ENCODE results near the gene CRYBG2. TPM values are rescaled to one million over a fixed set of nuclear protein-coding genes. Genes with fewer than 3 reads are reported as not detected.

The CRYBG2 gene
- polyA plus RNA-seq, 1 donor (not counting 4 experiments of a cell fraction or from before 2014, with no cell fraction given): 7.9 TPM

- dilution Hi-C loops (cut with MboI; ENCODE audit: extremely low pct_ligation_motif_present, low sequenced_read_pairs): no loop called here
- FAIRE-seq: no peak
Observed at GRCh38 chr1:26290882-26291261, 63.1 kb downstream of the CRYBG2 start.

GRCh38 chr1:26290122-26290881, 63.6 kb downstream of the CRYBG2 start:
- no peaks in the 10 kb centered on the region for H3K36me3 ChIP-seq (ENCODE audit: control insufficient read depth in 2 of 2, extremely low read depth in 1 of 2, insufficient read depth in 2 of 2, low read length in 2 of 2)
- no peaks in the 10 kb centered on the region for H3K27me3 ChIP-seq (ENCODE audit: control insufficient read depth, extremely low read depth, insufficient read depth, low read length)
- H3K9ac ChIP-seq (ENCODE audit: control insufficient read depth, extremely low read depth, insufficient read depth, low read length): no peak overlapping the region
- peaks cover 7% of the 10 kb centered on the region for H3K4me1 ChIP-seq (ENCODE audit: control insufficient read depth, extremely low read depth, insufficient read depth, low read length)
- no peak overlapping the region for H3K4me2 ChIP-seq (ENCODE audit: control insufficient read depth, extremely low read depth, insufficient read depth, low read depth, low read length)
- H3K9me3 ChIP-seq (ENCODE audit: control insufficient read depth, low read depth, low read length): no peaks in the 10 kb centered on the region
- dilution Hi-C loops (cut with MboI; ENCODE audit: extremely low pct_ligation_motif_present, low sequenced_read_pairs): no loop called here
- H3K79me2 ChIP-seq (ENCODE audit: control insufficient read depth, insufficient read depth, low read length): no peaks in the 10 kb centered on the region
- DNase-seq (ENCODE audit: low read depth, low spot score) (no peak), FAIRE-seq (no peak)
- H2AFZ ChIP-seq (ENCODE audit: control insufficient read depth, low read length): no peak overlapping the region
- H3K27ac ChIP-seq (ENCODE audit: control insufficient read depth, insufficient read depth, low read length): no peak overlapping the region
- TF ChIP-seq CTCF (optimal IDR thresholded peaks at IDR 0.05 in 1 of 3, IDR thresholded peaks at IDR 0.05 in 1 of 3, conservative IDR thresholded peaks at IDR 0.05 in 1 of 3; ENCODE audit: extremely low read depth in 1 of 3, insufficient read depth in 2 of 3, low read length in 3 of 3) (no peak), EZH2 (IDR thresholded peaks at IDR 0.05; ENCODE audit: low read length) (no peak)
- H3K9me1 ChIP-seq (ENCODE audit: control insufficient read depth, extremely low read depth, insufficient read depth, low read length): no peaks in the 10 kb centered on the region
- H3K4me3 ChIP-seq (ENCODE audit: control insufficient read depth in 2 of 3, extremely low read depth in 1 of 3, insufficient read depth in 2 of 3, low read depth in 1 of 3, low read length in 3 of 3): no peak overlapping the region
- no peaks in the 10 kb centered on the region for H4K20me1 ChIP-seq (ENCODE audit: control insufficient read depth, extremely low read depth, insufficient read depth, low read length)

More at GRCh38 chr1:26290882-26291261, 63.1 kb downstream of the CRYBG2 start:
- H2AFZ ChIP-seq (ENCODE audit: control insufficient read depth, low read length): no peak overlapping the region
- TF ChIP-seq EZH2 (IDR thresholded peaks at IDR 0.05; ENCODE audit: low read length) (no peak), CTCF (optimal IDR thresholded peaks at IDR 0.05 in 1 of 3, IDR thresholded peaks at IDR 0.05 in 1 of 3, conservative IDR thresholded peaks at IDR 0.05 in 1 of 3; ENCODE audit: extremely low read depth in 1 of 3, insufficient read depth in 2 of 3, low read length in 3 of 3) (no peak)
- H3K9ac ChIP-seq (ENCODE audit: control insufficient read depth, extremely low read depth, insufficient read depth, low read length): no peak overlapping the region
- H3K4me3 ChIP-seq (ENCODE audit: control insufficient read depth in 2 of 3, extremely low read depth in 1 of 3, insufficient read depth in 2 of 3, low read depth in 1 of 3, low read length in 3 of 3): no peak overlapping the region
- H3K27ac ChIP-seq (ENCODE audit: control insufficient read depth, insufficient read depth, low read length): no peak overlapping the region
- peaks cover 0 to under 1% of the 10 kb centered on the region in 2 experiments for H3K36me3 ChIP-seq (ENCODE audit: control insufficient read depth in 2 of 2, extremely low read depth in 1 of 2, insufficient read depth in 2 of 2, low read length in 2 of 2)
- H3K9me1 ChIP-seq (ENCODE audit: control insufficient read depth, extremely low read depth, insufficient read depth, low read length): no peaks in the 10 kb centered on the region
- peaks cover 6% of the 10 kb centered on the region for H3K4me1 ChIP-seq (ENCODE audit: control insufficient read depth, extremely low read depth, insufficient read depth, low read length)
- no peaks in the 10 kb centered on the region for H3K79me2 ChIP-seq (ENCODE audit: control insufficient read depth, insufficient read depth, low read length)
- H3K4me2 ChIP-seq (ENCODE audit: control insufficient read depth, extremely low read depth, insufficient read depth, low read depth, low read length): no peak overlapping the region
- DNase-seq (ENCODE audit: low read depth, low spot score): no peak
- H3K9me3 ChIP-seq (ENCODE audit: control insufficient read depth, low read depth, low read length): no peaks in the 10 kb centered on the region
- no peaks in the 10 kb centered on the region for H4K20me1 ChIP-seq (ENCODE audit: control insufficient read depth, extremely low read depth, insufficient read depth, low read length)
- H3K27me3 ChIP-seq (ENCODE audit: control insufficient read depth, extremely low read depth, insufficient read depth, low read length): no peaks in the 10 kb centered on the region
